Measurements from ENCODE around the gene SPC25. TPM values are rescaled to one million over a fixed set of nuclear protein-coding genes. Genes with fewer than 3 reads are reported as not detected.

Gene SPC25
- total and polyA plus RNA-seq, 2 experiments from 2014 or later = 23.4 to 72.7 TPM

GRCh38 chr2:168903888-168904287 is 13.7 kb upstream of the SPC25 start:
- H4K20me1 ChIP-seq (replicated peaks; ENCODE audit: insufficient read depth) = no peaks in the 10 kb centered on the region
- H3K4me1 Mint-ChIP-seq = peaks cover 26% of the 10 kb centered on the region

GRCh38 chr2:168901003-168901402 is 10.8 kb upstream of the SPC25 start, which contains the start of gene G6PC2:
Gene G6PC2 (plus strand): TSS chr2:168901291. CDS start chr2:168901332, 41 bp downstream.
- no peak within 1 kb of the TSS for H3K27ac Mint-ChIP-seq
- Histone ChIP-seq H3K4me1 (ENCODE audit: insufficient read depth) (no peaks in the 10 kb centered on the region; the same call in 1 of the 2 replicates), H3K4me3 (no peak within 1 kb of the TSS), H3K79me2 (replicated peaks; ENCODE audit: insufficient read depth) (no peaks in the 10 kb centered on the region), H3F3A (replicated peaks; ENCODE audit: low read depth) (no peaks in the 10 kb centered on the region), H3K27ac (ENCODE audit: low read depth) (no peak within 1 kb of the TSS), H2AFZ (no peak within 1 kb of the TSS), H3K4me2 (no peak within 1 kb of the TSS), H4K20me1 (replicated peaks; ENCODE audit: insufficient read depth) (no peaks in the 10 kb centered on the region), H3K9me2 (ENCODE audit: insufficient read depth) (0 out of 2 replicates have a peak, but pooled peaks cover 5% of the 10 kb centered on the region), H3K27me3 (ENCODE audit: insufficient read depth) (no peaks in the 10 kb centered on the region), H3K36me3 (ENCODE audit: insufficient read depth) (no peaks in the 10 kb centered on the region)
- H3K4me1 Mint-ChIP-seq = peaks cover 5% of the 10 kb centered on the region; the same call in 2 of the 3 replicates
- no peaks in the 10 kb centered on the region for H3K9me3 Mint-ChIP-seq
- H3K4me3 Mint-ChIP-seq = no peak within 1 kb of the TSS
- DNase-seq (ENCODE audit: low spot score) (no peak), ATAC-seq (no peak)
- no peaks in the 10 kb centered on the region for H3K36me3 Mint-ChIP-seq (ENCODE audit: low read depth)
- no peaks in the 10 kb centered on the region for H3K27me3 Mint-ChIP-seq (ENCODE audit: insufficient read depth, low read depth, poor library complexity)
- TF ChIP-seq STAT1 (IDR thresholded peaks at IDR 0.05; ENCODE audit: unreplicated experiment) (no peak), CTCF (conservative IDR thresholded peaks at IDR 0.05; ENCODE audit: low read depth in 2 of 2) (no peak), POLR2AphosphoS5 (IDR thresholded peaks at IDR 0.05; ENCODE audit: low read depth) (no peak), EZH2 (IDR thresholded peaks at IDR 0.05; ENCODE audit: low read depth, unreplicated experiment) (no peak), CREB1 (CRISPR knock-in tag; IDR thresholded peaks at IDR 0.05; ENCODE audit: low read depth) (no peak), ZNF114 (CRISPR knock-in tag; IDR thresholded peaks at IDR 0.05) (no peak), ZNF462 (CRISPR knock-in tag; IDR thresholded peaks at IDR 0.05) (no peak), JUNB (IDR thresholded peaks at IDR 0.05; ENCODE audit: unreplicated experiment) (no peak), NANOG (IDR thresholded peaks at IDR 0.05; ENCODE audit: borderline replicate concordance) (no peak)

More at GRCh38 chr2:168903888-168904287, 13.7 kb upstream of the SPC25 start:
- Mint-ChIP-seq H3K27ac (no peak overlapping the region), H3K9me3 (no peaks in the 10 kb centered on the region), H3K27me3 (ENCODE audit: insufficient read depth, low read depth, poor library complexity) (peaks cover 10% of the 10 kb centered on the region), H3K36me3 (ENCODE audit: low read depth) (no peaks in the 10 kb centered on the region), H3K4me3 (no peak overlapping the region)
- 0 out of 2 replicates have a peak, but pooled peaks cover 7% of the 10 kb centered on the region for H3F3A ChIP-seq (replicated peaks; ENCODE audit: low read depth)
- H3K27me3 ChIP-seq (ENCODE audit: insufficient read depth) = no peaks in the 10 kb centered on the region
- 0 out of 2 replicates have a peak, but pooled peaks cover 7% of the 10 kb centered on the region for H3K9me2 ChIP-seq (ENCODE audit: insufficient read depth)
- ATAC-seq (no peak), DNase-seq (ENCODE audit: low spot score) (no peak)
- no peak overlapping the region for H3K4me2 ChIP-seq
- TF ChIP-seq ZNF114 (CRISPR knock-in tag; IDR thresholded peaks at IDR 0.05) (no peak), ZNF331 (CRISPR knock-in tag; IDR thresholded peaks at IDR 0.05; ENCODE audit: low read depth) (no peak), EZH2 (IDR thresholded peaks at IDR 0.05; ENCODE audit: low read depth, unreplicated experiment) (no peak), NANOG (IDR thresholded peaks at IDR 0.05; ENCODE audit: borderline replicate concordance) (no peak), ETS1 (IDR thresholded peaks at IDR 0.05) (no peak)
- H3K36me3 ChIP-seq (ENCODE audit: insufficient read depth) = no peaks in the 10 kb centered on the region
- no peak overlapping the region for H2AFZ ChIP-seq
- no peak overlapping the region for H3K4me3 ChIP-seq
- no peak overlapping the region for H3K27ac ChIP-seq (ENCODE audit: low read depth)
- no peaks in the 10 kb centered on the region for H3K79me2 ChIP-seq (replicated peaks; ENCODE audit: insufficient read depth)
- peaks cover 22% of the 10 kb centered on the region for H3K4me1 ChIP-seq (ENCODE audit: insufficient read depth)
